ENCODE measurements around the gene IL12B. TPM values are rescaled to one million over a fixed set of nuclear protein-coding genes. Genes with fewer than 3 reads are reported as not detected.
"Not testable (repeated sequence)": the region's sequence is repeated elsewhere in the genome, so short reads cannot be mapped to it uniquely, and the experiment has no call there.

The IL12B gene
- polyA plus RNA-seq: not detected

DNA sequence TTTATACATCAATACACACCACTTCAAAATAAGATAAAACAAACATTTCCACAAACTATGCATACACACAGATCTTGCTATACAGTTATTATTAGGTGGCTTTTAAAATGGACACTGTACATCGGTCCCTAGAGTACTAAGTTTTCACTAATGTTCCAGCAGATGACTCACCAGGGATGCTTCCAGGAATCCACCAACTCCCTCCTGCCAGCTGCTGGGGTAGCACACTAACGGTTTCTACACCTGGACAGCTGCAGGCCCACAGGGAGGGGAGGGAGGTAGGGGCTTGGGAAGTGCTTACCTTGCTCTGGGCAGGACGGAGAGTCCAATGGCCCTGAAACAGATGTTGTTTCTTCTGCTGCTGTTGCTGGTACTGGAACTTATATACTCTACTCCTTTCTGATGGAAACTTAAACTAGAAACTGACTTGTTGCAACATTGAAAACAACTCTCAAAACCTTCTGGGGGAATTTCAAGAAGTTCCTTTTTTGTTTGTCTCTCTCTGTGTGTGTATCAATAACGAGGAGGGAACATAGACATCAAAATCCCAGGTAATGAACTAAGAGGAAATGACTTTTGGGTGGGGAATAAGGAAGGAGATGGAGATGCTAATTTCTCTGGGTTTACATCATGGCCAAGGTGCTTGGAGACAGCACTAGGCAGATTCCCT, at the start of gene IL12B:
Gene IL12B (minus strand): TSS at position 357 of the 670 bp plus-strand sequence. CDS start 3,705 bp downstream, outside the sequence.
- Mint-ChIP-seq H3K36me3 (no peaks in the 10 kb centered on the region), H3K27ac (peak within 1 kb of the TSS; percentile 92 to 97 (median 93)), H3K27me3 (no peaks in the 10 kb centered on the region), H3K9me3 (no peaks in the 10 kb centered on the region), H3K4me1 (peaks cover 29 to 33% (median 30%) of the 10 kb centered on the region in 3 donors), H3K4me3 (peak within 1 kb of the TSS; percentile 77 to 96 (median 89))

DNA sequence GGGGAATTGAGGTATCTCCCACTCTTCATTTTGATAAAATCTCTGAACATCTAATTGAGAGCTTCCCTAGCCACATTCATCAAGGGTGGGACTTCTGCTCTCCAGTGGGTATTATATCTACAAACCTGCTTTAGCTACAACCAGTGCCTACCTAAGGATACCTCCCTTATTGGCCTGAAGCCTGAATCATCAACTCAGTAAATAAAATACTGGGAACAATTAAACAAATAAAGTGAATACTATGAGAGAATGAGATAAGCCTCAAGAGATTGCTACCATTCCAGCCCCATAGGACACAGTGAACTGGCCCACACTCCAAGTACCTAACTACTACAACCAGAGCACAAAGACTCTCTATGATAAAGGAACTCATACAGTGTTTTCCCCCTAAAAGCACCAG, 47.4 kb upstream of the IL12B start:
- peaks cover 15 to 47% (median 36%) of the 10 kb centered on the region in 3 donors for H3K9me3 Mint-ChIP-seq
- H3K27me3 Mint-ChIP-seq: no peaks in the 10 kb centered on the region
- H3K4me1 Mint-ChIP-seq: peaks cover 0 to 3% (median 0%) of the 10 kb centered on the region in 3 donors
- H3K27ac Mint-ChIP-seq: no peak overlapping the region
- no peak overlapping the region for H3K4me3 Mint-ChIP-seq
- H3K36me3 Mint-ChIP-seq: peaks cover 16% of the 10 kb centered on the region

GRCh38 chr5:159367866-159368265, 37.6 kb upstream of the IL12B start:
- not testable (repeated sequence) for H3K9me3 Mint-ChIP-seq, H3K27ac Mint-ChIP-seq, H3K4me1 Mint-ChIP-seq, H3K4me3 Mint-ChIP-seq, H3K27me3 Mint-ChIP-seq
- peaks cover 17% of the 10 kb centered on the region for H3K36me3 Mint-ChIP-seq

DNA sequence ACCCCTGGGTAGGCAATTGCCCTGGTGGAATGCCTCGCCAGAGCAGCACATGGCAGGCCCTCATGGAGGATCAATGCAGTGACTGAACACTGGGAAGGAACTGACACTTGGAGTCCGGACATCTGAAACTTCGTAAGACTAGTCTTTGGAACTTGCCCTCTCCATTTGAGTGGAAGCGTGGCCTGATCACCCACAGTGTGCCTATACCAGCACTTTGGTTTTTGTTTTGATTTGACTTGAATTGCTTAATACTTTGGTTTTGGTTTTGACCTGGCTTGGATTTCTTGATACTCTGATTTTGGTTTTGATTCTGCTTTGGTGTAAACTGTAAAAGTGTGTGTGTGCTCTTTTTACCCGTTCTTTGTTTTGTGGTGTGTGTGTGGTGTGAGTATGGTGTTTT, 36.5 kb upstream of the IL12B start:
- H3K27me3 Mint-ChIP-seq, H3K9me3 Mint-ChIP-seq, H3K4me1 Mint-ChIP-seq: not testable (repeated sequence)
- Mint-ChIP-seq H3K4me3 (peak overlapping the region in 1 of 4 donors; percentile 81), H3K36me3 (peaks cover 17% of the 10 kb centered on the region), H3K27ac (peak overlapping the region in 1 of 3 donors; percentile 62)

DNA sequence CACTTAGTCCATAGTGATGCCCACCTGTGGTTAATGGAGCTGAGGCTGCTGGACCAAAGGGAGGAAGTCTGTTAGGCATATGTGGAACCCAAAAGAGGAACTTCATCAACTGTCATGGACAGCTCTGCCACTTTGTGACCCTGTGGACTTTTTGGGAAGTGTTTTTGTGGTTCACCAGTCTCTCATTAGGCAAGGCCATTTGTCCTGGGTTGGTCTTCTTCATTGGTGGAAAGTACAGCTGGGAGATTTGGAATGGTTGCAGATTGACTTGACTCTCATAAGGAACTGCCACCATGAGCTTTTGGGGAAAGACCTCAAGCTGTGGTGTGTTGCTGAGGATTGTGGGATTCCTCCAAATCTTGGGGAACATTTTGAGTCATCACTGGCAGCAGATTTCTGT, 31.9 kb upstream of the IL12B start:
- no peak overlapping the region for H3K27ac Mint-ChIP-seq

DNA sequence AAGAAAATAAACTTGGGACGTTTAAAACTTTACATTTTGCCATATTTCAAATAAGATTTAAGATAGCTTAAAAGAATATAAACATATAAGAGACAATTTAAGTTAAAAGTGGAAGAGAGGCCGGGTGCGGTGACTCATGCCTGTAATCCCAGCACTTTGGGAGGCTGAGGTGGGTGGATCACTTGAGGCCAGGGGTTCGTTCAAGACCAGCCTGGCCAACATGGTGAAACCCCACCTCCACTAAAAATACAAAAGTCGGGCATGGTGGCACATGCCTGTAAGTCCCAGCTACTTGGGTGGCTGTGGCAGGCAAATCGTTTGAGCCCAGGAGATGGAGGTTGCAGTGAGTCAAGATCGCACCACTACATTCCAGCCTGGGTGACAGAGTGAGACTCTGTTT, 29.6 kb upstream of the IL12B start:
- Mint-ChIP-seq H3K4me1 (peaks cover 9 to 18% (median 17%) of the 10 kb centered on the region in 3 donors), H3K36me3 (peaks cover 18% of the 10 kb centered on the region), H3K27ac (peak overlapping the region in 1 of 3 donors; percentile 86), H3K4me3 (peak overlapping the region in 1 of 4 donors; percentile 61)
- not testable (repeated sequence) for H3K27me3 Mint-ChIP-seq, H3K9me3 Mint-ChIP-seq

More for the DNA sequence above, 31.9 kb upstream of the IL12B start:
- H3K27me3 Mint-ChIP-seq: no peaks in the 10 kb centered on the region
- H3K36me3 Mint-ChIP-seq: peaks cover 16% of the 10 kb centered on the region
- H3K4me3 Mint-ChIP-seq: no peak overlapping the region
- H3K4me1 Mint-ChIP-seq: peaks cover 9 to 18% (median 16%) of the 10 kb centered on the region in 3 donors
- H3K9me3 Mint-ChIP-seq: peaks cover 0 to 4% (median 2%) of the 10 kb centered on the region in 3 donors

- peak overlapping the region in 1 of 4 donors; percentile 61 for H3K4me3 Mint-ChIP-seq
- H3K27ac Mint-ChIP-seq: peak overlapping the region in 1 of 3 donors; percentile 86
- H3K9me3 Mint-ChIP-seq: peaks cover 0 to 2% (median 0%) of the 10 kb centered on the region in 3 donors
These were observed 29.1 kb upstream of the IL12B start for GRCh38 chr5:159359408-159359807.

DNA sequence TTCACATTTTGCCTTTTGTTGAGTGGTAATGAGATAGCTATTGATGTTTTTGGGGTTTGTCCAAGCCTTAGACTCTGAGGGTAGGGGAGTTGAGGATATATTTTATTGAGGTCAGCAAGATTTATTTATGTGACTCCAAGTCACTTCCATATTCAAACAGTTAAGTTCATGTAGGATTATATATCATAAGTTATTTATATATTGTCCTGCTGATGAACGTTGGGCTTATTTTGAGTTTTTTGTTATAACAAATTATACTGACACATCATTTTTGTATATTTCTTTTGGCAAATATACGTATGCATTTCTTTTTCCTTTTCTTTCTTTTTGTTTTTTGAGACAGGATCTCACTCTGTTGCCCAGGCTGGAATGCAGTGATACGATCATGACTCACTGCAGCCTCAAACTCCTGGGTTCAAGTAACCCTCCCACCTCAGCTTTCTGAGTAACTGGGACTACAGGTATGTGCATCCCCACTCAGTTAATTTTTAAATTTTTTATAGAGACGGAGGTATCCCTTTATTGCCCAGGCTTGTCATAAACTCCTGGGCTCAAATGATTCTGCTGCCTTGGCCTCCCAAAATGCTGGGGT, 23.5 kb upstream of the IL12B start:
- Mint-ChIP-seq H3K4me3 (no peak overlapping the region), H3K4me1 (peaks cover 19 to 34% (median 21%) of the 10 kb centered on the region in 3 donors), H3K27ac (no peak overlapping the region), H3K9me3 (peaks cover 0 to 2% (median 0%) of the 10 kb centered on the region in 3 donors), H3K36me3 (peaks cover 6% of the 10 kb centered on the region), H3K27me3 (no peaks in the 10 kb centered on the region)

More at GRCh38 chr5:159359408-159359807, 29.1 kb upstream of the IL12B start:
- Mint-ChIP-seq H3K4me1 (peaks cover 9 to 18% (median 17%) of the 10 kb centered on the region in 3 donors), H3K27me3 (no peaks in the 10 kb centered on the region), H3K36me3 (peaks cover 18% of the 10 kb centered on the region)

DNA sequence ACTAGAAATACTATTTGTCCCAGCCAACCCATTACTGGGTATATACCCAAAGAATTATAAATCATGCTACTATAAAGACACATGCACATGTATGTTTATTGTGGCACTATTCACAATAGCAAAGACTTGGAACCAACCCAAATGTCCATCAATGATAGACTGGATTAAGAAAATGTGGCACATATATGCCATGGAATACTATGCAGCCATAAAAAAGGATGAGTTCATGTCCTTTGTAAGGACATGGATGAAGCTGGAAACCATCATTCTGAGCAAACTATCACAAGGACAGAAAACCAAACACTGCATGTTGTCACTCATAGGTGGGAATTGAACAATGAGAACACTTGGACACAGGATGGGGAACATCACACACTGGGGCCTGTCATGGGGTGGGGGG, 20.4 kb upstream of the IL12B start:
- peaks cover 33 to 41% (median 37%) of the 10 kb centered on the region in 3 donors for H3K4me1 Mint-ChIP-seq
- H3K27me3 Mint-ChIP-seq, H3K9me3 Mint-ChIP-seq, H3K36me3 Mint-ChIP-seq: not testable (repeated sequence)
- H3K4me3 Mint-ChIP-seq: peak overlapping the region in 2 of 4 donors; percentile 0 to 61
- H3K27ac Mint-ChIP-seq: peak overlapping the region in 2 of 3 donors; percentile 2 to 94

GRCh38 chr5:159350216-159350615, 19.9 kb upstream of the IL12B start:
- not testable (repeated sequence) for H3K9me3 Mint-ChIP-seq, H3K27me3 Mint-ChIP-seq, H3K36me3 Mint-ChIP-seq
- peak overlapping the region; percentile 0 to 61 (median 22) for H3K4me3 Mint-ChIP-seq
- H3K27ac Mint-ChIP-seq: peak overlapping the region in 2 of 3 donors; percentile 2 to 94
- H3K4me1 Mint-ChIP-seq: peaks cover 37 to 46% (median 41%) of the 10 kb centered on the region in 3 donors

- Mint-ChIP-seq H3K9me3 (peaks cover 0 to 9% (median 2%) of the 10 kb centered on the region in 3 donors), H3K4me3 (peak overlapping the region; percentile 22 to 83 (median 48)), H3K27ac (peak overlapping the region in 2 of 3 donors; percentile 47 to 67), H3K36me3 (peaks cover 4% of the 10 kb centered on the region), H3K4me1 (peaks cover 50 to 61% (median 52%) of the 10 kb centered on the region in 3 donors), H3K27me3 (no peaks in the 10 kb centered on the region)
These were observed 15.6 kb upstream of the IL12B start for GRCh38 chr5:159345861-159346260.

DNA sequence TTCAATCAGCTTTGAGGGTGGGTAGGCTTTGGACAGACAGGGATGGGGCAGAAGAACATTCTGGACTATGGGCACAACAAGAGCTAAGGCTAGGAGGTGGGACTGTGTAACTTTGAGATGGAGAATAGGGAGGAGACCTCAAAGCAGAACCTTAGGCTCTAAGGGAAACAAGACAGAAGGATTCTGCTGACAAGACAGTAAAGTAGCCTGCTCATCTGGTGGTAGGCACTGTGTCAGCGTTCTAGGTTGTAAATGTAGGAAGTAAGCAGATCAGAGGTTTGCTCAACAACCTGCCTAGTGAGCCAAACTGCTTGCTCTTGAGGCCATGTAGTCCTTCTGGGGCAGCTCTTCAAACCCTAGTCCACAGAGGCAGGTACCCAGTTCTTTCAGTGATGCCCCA, 15.0 kb upstream of the IL12B start:
- H3K4me1 Mint-ChIP-seq: peaks cover 48 to 62% (median 51%) of the 10 kb centered on the region in 3 donors
- H3K4me3 Mint-ChIP-seq: peak overlapping the region; percentile 22 to 83 (median 31)
- peaks cover 4% of the 10 kb centered on the region for H3K36me3 Mint-ChIP-seq
- no peaks in the 10 kb centered on the region for H3K27me3 Mint-ChIP-seq
- H3K9me3 Mint-ChIP-seq: peaks cover 0 to 9% (median 2%) of the 10 kb centered on the region in 3 donors
- peak overlapping the region in 2 of 3 donors; percentile 47 to 67 for H3K27ac Mint-ChIP-seq

DNA sequence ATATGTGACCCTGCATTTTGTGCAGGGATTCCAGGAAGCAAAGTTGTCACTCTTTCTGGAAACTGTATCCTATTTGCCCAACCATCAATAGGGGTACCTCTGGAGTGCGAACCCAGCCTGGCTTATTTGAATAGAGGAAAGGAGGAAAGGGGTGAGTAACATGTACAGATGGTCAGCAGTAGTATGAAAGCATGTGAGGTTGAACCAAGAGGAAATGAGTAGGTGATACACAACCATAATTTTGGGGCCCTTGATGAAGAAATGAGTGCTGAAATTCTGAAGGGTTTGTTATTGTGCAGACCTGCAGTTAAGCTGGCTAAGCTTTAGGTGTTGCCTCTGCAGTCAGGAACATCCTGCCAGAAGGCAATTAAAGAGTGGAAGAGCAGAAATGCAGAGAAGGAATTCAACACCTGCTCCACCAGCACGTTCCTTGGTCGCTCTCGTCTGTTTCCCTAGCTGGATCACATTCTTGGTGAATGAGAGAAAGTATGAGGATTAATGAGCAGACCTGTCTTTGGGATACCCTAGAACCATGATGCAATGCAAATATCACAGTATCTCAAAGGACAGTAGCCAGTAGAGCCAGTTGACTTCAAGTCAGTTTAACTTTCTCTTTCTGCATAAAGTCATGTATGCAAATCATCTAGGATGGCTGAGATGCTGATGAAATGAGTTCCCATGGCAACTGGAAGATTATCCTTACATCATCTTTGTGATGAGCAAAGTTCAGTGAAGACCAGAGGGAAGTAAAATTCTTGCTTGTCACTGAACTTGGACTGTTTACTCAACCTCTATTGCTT, 13.2 kb upstream of the IL12B start:
- Mint-ChIP-seq H3K27ac (peak overlapping the region; percentile 82 to 94 (median 93)), H3K9me3 (peaks cover 0 to 9% (median 2%) of the 10 kb centered on the region in 3 donors), H3K4me3 (peak overlapping the region in 3 of 4 donors; percentile 28 to 70 (median 30)), H3K27me3 (no peaks in the 10 kb centered on the region), H3K36me3 (peaks cover 4% of the 10 kb centered on the region), H3K4me1 (peaks cover 44 to 51% (median 48%) of the 10 kb centered on the region in 3 donors)

DNA sequence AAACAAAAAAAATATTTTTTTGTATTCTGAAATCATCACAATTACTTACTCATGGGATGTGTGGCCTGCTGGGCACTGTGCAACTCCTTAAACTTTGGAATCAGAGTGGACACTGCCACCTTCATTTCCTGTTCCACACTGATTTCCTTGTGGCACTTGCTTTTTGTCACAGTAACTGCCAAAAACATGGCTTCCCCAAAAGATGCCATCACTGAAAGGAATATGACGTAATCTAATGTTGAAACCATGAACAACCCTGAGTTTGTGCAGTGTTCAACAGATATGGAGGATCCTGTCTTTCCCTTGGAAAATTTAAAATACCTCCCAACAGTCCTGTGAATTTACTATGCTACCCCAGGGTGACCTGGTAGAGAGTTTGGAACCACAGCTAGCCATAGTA, 12.6 kb upstream of the IL12B start:
- Mint-ChIP-seq H3K36me3 (peaks cover 6% of the 10 kb centered on the region), H3K4me1 (peaks cover 50 to 56% (median 53%) of the 10 kb centered on the region in 3 donors), H3K9me3 (peaks cover 0 to 12% (median 2%) of the 10 kb centered on the region in 3 donors), H3K4me3 (peak overlapping the region in 1 of 4 donors; percentile 70), H3K27me3 (no peaks in the 10 kb centered on the region), H3K27ac (peak overlapping the region in 1 of 3 donors; percentile 94)

Data from IgD-negative memory B cell (primary cell).